Esophagus mucosa (tissue), 1 donor: ENCODE data around the gene PIM3. TPM values are rescaled to one million over a fixed set of nuclear protein-coding genes. Genes with fewer than 3 reads are reported as not detected.
A peak's percentile ranks its signal among the peaks of the same experiment; 100 is the strongest.

Experiments
- ATAC-seq: fragments of 200-7000 bp; cut with Tn5 transposase; one replicate; pipeline ENCODE4 v1.9.1; 2020
- total RNA-seq: library from RNA; stranded (reverse); gene quantifications from one replicate; pipeline ENCODE4 v1.2.4, GENCODE V29; 2023
- donor health status: DM: yes; HTN: yes; CAD: no.

PIM3 gene
- total RNA-seq, 1 donor from 2014 or later = 50.5 TPM

GRCh38 chr22:49956418-49956770, 4.2 kb upstream of the PIM3 start:
- no peak for ATAC-seq

GRCh38 chr22:49956914-49957825, 3.4 kb upstream of the PIM3 start:
- no peak for ATAC-seq

GRCh38 chr22:49957826-49958365, 2.7 kb upstream of the PIM3 start:
- no peak for ATAC-seq

GRCh38 chr22:49958366-49958921, 2.1 kb upstream of the PIM3 start:
- ATAC-seq = no peak

- no peak for ATAC-seq
Measured at GRCh38 chr22:49958931-49959781, 1.4 kb upstream of the PIM3 start.

GRCh38 chr22:49959782-49960158, 802 bp upstream of the PIM3 start:
- ATAC-seq = peak; percentile 10

- ATAC-seq = peak; percentile 32
Measured at GRCh38 chr22:49961005-49961600, 531 bp downstream of the PIM3 start.

GRCh38 chr22:49961601-49962011, 1.0 kb downstream of the PIM3 start:
- no peak for ATAC-seq

GRCh38 chr22:49962012-49962750, 1.6 kb downstream of the PIM3 start:
- peak; percentile 40 for ATAC-seq

GRCh38 chr22:49962751-49963646, 2.4 kb downstream of the PIM3 start:
- no peak for ATAC-seq

GRCh38 chr22:49963647-49964026, 3.1 kb downstream of the PIM3 start:
- no peak for ATAC-seq

- no peak for ATAC-seq
Measured at GRCh38 chr22:49964136-49965090, 3.8 kb downstream of the PIM3 start.

GRCh38 chr22:49965091-49966040, 4.8 kb downstream of the PIM3 start:
- ATAC-seq = no peak

- ATAC-seq = no peak
Measured at GRCh38 chr22:49966041-49966773, 5.6 kb downstream of the PIM3 start.

- ATAC-seq = no peak
Measured at GRCh38 chr22:49966774-49967705, 6.5 kb downstream of the PIM3 start.

GRCh38 chr22:49967706-49968208, 7.2 kb downstream of the PIM3 start:
- no peak for ATAC-seq
